KMS-11 (cell line): Measurements from ENCODE around the gene CLTA.

Source experiments
- H2AFZ ChIP-seq: fragments of 200-600 bp; sonication (generic); 2 replicates; pipeline ENCODE4 v1.6.1; 2016; ENCODE audit warnings: antibody characterized with exemption, mixed run types, low read depth
- H3K27ac ChIP-seq: fragments of 200-600 bp; sonication (generic); 2 replicates; pipeline ENCODE4 v1.6.1; 2016; ENCODE audit warnings: mild to moderate bottlenecking, mixed run types
- H3K27me3 ChIP-seq: fragments of 200-600 bp; sonication (generic); 2 replicates; pipeline ENCODE4 v1.6.1; 2017; ENCODE audit warnings: mild to moderate bottlenecking, low read depth, mixed run types, moderate library complexity; ENCODE audit not compliant: insufficient read depth
- H3K36me3 ChIP-seq: fragments of 200-600 bp; sonication (generic); 2 replicates; pipeline ENCODE4 v1.6.1; 2017; ENCODE audit warnings: mild to moderate bottlenecking, mixed run types; ENCODE audit not compliant: insufficient read depth
- H3K4me1 ChIP-seq: fragments of 200-600 bp; sonication (generic); 2 replicates; pipeline ENCODE4 v1.6.1; 2016; ENCODE audit warnings: mild to moderate bottlenecking, low read depth, mixed run types; ENCODE audit not compliant: poor library complexity, severe bottlenecking
- H3K4me2 ChIP-seq: fragments of 200-600 bp; sonication (generic); 2 replicates; pipeline ENCODE4 v1.7.0; 2016; ENCODE audit warnings: mild to moderate bottlenecking, mixed run types
- H3K4me3 ChIP-seq: fragments of 200-600 bp; sonication (generic); IDR thresholded peaks from 2 replicates; pipeline ENCODE4 v1.6.1; 2017; ENCODE audit warnings: low read depth, low read length, mixed read lengths; ENCODE audit not compliant: insufficient read depth
- H3K79me2 ChIP-seq: fragments of 200-600 bp; sonication (generic); 2 replicates; pipeline ENCODE4 v1.6.1; 2016; ENCODE audit warnings: low read depth, mixed run types; ENCODE audit not compliant: insufficient read depth
- H3K9ac ChIP-seq: fragments of 200-600 bp; sonication (generic); 2 replicates; pipeline ENCODE4 v1.6.1; 2016; ENCODE audit warnings: mild to moderate bottlenecking, mixed run types
- H4K20me1 ChIP-seq: fragments of 200-600 bp; sonication (generic); 2 replicates; pipeline ENCODE4 v1.6.1; 2016; ENCODE audit warnings: mild to moderate bottlenecking, mixed run types; ENCODE audit not compliant: insufficient read depth
- CTCF ChIP-seq: fragments of 200-600 bp; sonication (generic); conservative IDR thresholded peaks from 2 replicates; pipeline ENCODE4 v1.6.1; 2017; ENCODE audit warnings: low read depth, mild to moderate bottlenecking, antibody characterized with exemption, low read length, moderate library complexity, mixed read lengths

Gene CLTA

GRCh38 chr9:36164372-36164771, 26.3 kb upstream of the CLTA start:
- Histone ChIP-seq H3K27ac (no peak overlapping the region), H4K20me1 (no peaks in the 10 kb centered on the region), H3K79me2 (no peaks in the 10 kb centered on the region), H3K9ac (no peak overlapping the region), H3K27me3 (no peaks in the 10 kb centered on the region), H3K4me3 (no peak overlapping the region), H3K4me1 (no peaks in the 10 kb centered on the region), H2AFZ (no peak overlapping the region), H3K4me2 (no peak overlapping the region), H3K36me3 (no peaks in the 10 kb centered on the region)
- no peak for TF ChIP-seq CTCF

DNA sequence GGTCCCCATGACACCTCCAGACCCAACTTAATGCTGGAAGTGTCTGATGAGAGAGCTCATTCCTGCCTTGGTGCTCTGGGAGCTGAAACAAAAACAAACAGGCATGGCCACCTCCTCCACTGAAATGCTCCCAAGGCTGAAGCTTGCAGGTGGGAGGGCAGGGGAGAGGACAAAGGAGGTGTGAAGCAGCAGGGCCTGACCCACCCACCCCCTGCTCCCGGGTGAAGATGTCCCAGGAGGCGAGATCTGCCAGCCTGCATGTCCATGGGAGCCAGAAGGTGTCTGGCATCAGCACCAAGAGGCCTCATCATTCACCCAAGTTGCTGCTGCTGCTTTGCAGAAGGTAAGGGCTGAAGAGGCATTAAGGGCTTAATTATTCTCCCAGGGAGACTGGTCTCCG, 25.7 kb upstream of the CLTA start:
- H3K27me3 ChIP-seq: no peaks in the 10 kb centered on the region
- H2AFZ ChIP-seq: no peak overlapping the region

DNA sequence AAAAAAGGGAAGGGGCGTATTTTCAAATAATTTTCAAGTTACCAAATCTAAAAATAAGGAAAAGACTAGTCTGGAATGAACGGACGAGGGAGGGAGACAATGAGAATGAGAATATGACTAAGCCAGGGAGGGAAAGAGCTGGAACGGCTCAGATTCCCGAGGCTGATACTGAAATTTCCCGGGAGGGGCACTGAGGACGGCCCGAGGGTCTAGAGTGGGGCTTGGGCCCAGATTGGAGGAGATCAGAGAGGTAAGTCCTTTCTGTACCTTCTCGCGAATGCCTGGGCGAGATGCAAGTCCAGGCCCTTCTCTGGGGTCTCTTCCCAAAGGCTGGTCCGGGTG, 24.9 kb upstream of the CLTA start:
- Histone ChIP-seq H3K4me3 (no peak overlapping the region), H3K27ac (no peak overlapping the region), H3K4me1 (no peaks in the 10 kb centered on the region), H3K4me2 (peak overlapping the region; percentile 79; the same call in 1 of the 2 replicates), H3K27me3 (no peaks in the 10 kb centered on the region), H3K36me3 (no peaks in the 10 kb centered on the region), H3K9ac (no peak overlapping the region), H2AFZ (no peak overlapping the region), H3K79me2 (no peaks in the 10 kb centered on the region), H4K20me1 (no peaks in the 10 kb centered on the region)
- TF ChIP-seq CTCF: no peak

More for the DNA sequence above, 25.7 kb upstream of the CLTA start:
- Histone ChIP-seq H3K9ac (no peak overlapping the region), H3K79me2 (no peaks in the 10 kb centered on the region), H3K27ac (no peak overlapping the region), H3K4me1 (no peaks in the 10 kb centered on the region), H3K36me3 (no peaks in the 10 kb centered on the region), H3K4me3 (no peak overlapping the region), H4K20me1 (no peaks in the 10 kb centered on the region), H3K4me2 (no peak overlapping the region)
- no peak for TF ChIP-seq CTCF

DNA sequence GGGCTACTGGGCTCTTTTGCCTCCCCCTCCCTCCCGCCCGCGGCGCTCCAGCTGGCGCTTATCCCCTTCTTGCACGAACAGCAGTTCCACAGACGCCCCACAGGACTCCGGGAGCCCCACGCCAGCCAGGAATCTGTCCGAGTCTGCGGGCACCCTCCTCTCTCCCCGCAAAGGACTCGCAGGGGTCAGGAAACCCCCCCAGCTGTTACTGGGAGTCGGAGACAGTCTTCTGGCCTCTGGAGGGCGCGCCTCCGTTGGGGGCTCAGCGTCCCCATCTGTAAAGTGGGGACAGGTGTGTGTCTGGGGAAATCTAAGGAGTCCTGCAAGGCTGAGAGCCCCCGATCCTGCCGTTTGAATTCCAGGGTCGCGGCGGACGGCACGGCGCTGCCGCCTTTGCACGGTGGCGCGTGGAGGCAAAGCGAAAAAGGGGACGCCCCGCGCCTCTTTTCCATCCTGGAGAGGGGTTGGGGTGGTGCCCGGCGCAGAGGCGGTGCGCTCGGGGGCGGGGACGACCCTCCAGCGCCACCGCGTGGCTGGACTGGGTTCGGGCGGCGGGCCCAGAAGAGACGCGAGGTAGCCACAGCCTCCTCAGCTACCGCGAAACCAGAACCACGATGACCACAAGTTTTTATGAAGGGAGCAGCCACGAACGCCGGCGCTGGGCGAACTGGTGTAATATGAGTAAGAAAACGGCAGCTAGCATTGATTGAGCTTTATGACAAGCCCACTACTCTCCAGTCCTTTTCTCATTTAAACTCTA, 24.4 kb upstream of the CLTA start:
- H3K4me3 ChIP-seq: no peak overlapping the region
- H3K9ac ChIP-seq: no peak overlapping the region
- TF ChIP-seq CTCF: peak; percentile 80
- no peaks in the 10 kb centered on the region for H3K4me1 ChIP-seq
- no peak overlapping the region for H3K27ac ChIP-seq
- no peaks in the 10 kb centered on the region for H3K27me3 ChIP-seq
- H3K4me2 ChIP-seq: peak overlapping the region; percentile 79
- H4K20me1 ChIP-seq: no peaks in the 10 kb centered on the region
- no peaks in the 10 kb centered on the region for H3K36me3 ChIP-seq
- no peaks in the 10 kb centered on the region for H3K79me2 ChIP-seq
- peak overlapping the region; percentile 90 for H2AFZ ChIP-seq
